HL-60 (cell line): ENCODE results near the gene RPS6KC1.

Experiments
- DNase-seq, 2 experiments: peaks; one replicate each; pipeline ENCODE4 v3.0.0-alpha.2; 2010 to 2020; ENCODE audit warnings: low read depth in 1 of 2, low spot score in 1 of 2
- H3K27ac ChIP-seq: fragments of 250-450 bp; sonication (Bioruptor Pico); replicated peaks from 2 replicates; pipeline ENCODE4 v1.5.1; 2020; ENCODE audit warnings: mild to moderate bottlenecking, moderate library complexity
- H3K27me3 ChIP-seq: fragments of 250-450 bp; sonication (Bioruptor Pico); 2 replicates; pipeline ENCODE4 v1.5.1; 2021; ENCODE audit warnings: mild to moderate bottlenecking, moderate library complexity; ENCODE audit not compliant: insufficient read depth, poor library complexity, severe bottlenecking
- H3K4me3 ChIP-seq: replicated peaks from 2 replicates; pipeline ENCODE4 v1.5.1; 2011; ENCODE audit warnings: mild to moderate bottlenecking, control low read depth, low read length; ENCODE audit not compliant: insufficient read depth
- CTCF ChIP-seq: IDR thresholded peaks from one replicate; pipeline ENCODE4 v1.5.1; 2011; ENCODE audit warnings: low read length, control low read depth, inconsistent platforms; ENCODE audit not compliant: insufficient read depth
- GABPA ChIP-seq: IDR thresholded peaks from 2 replicates; pipeline ENCODE4 v1.6.1; 2012; ENCODE audit warnings: low read depth
- POLR2AphosphoS5 ChIP-seq: IDR thresholded peaks from 2 replicates; pipeline ENCODE4 v1.6.1; 2012; ENCODE audit warnings: low read depth
- REST ChIP-seq: IDR thresholded peaks from 2 replicates; pipeline ENCODE4 v1.6.1; 2012; ENCODE audit warnings: low read depth; ENCODE audit not compliant: insufficient replicate concordance
- SPI1 ChIP-seq: IDR thresholded peaks from 2 replicates; pipeline ENCODE4 v1.6.1; 2012; ENCODE audit warnings: low read depth, mild to moderate bottlenecking, borderline replicate concordance

RPS6KC1 gene

GRCh38 chr1:213104604-213105003, 53.6 kb downstream of the RPS6KC1 start:
- Histone ChIP-seq H3K4me3 (no peak overlapping the region), H3K27me3 (no peaks in the 10 kb centered on the region), H3K27ac (no peak overlapping the region)
- DNase-seq: no peak
- no peak for TF ChIP-seq GABPA
- no peak for TF ChIP-seq REST
- no peak for TF ChIP-seq CTCF
- TF ChIP-seq SPI1: no peak
- TF ChIP-seq POLR2AphosphoS5: no peak

- no peak overlapping the region for H3K27ac ChIP-seq
- no peak overlapping the region for H3K4me3 ChIP-seq
- TF ChIP-seq CTCF: no peak
- TF ChIP-seq REST: no peak
- no peak for TF ChIP-seq GABPA
- no peak for TF ChIP-seq SPI1
- TF ChIP-seq POLR2AphosphoS5: no peak
- DNase-seq: no peak
- H3K27me3 ChIP-seq: no peaks in the 10 kb centered on the region
Measured at GRCh38 chr1:213106298-213106697, 55.3 kb downstream of the RPS6KC1 start.

GRCh38 chr1:213107613-213108012, 56.6 kb downstream of the RPS6KC1 start:
- no peak for TF ChIP-seq POLR2AphosphoS5
- no peak for TF ChIP-seq GABPA
- no peak for TF ChIP-seq REST
- no peak for TF ChIP-seq CTCF
- TF ChIP-seq SPI1: no peak
- DNase-seq: no peak
- Histone ChIP-seq H3K27ac (no peak overlapping the region), H3K4me3 (no peak overlapping the region), H3K27me3 (no peaks in the 10 kb centered on the region)
